Left hindlimb (tissue), 1 donor: ENCODE measurements around the gene FAM236D.
"Not testable (repeated sequence)": the region's sequence is repeated elsewhere in the genome, so short reads cannot be mapped to it uniquely, and the experiment has no call there.

Source experiments
- DNase-seq: peaks from one replicate; pipeline ENCODE4 v3.0.0-alpha.2; 2018

Gene FAM236D

GRCh38 chrX:72808110-72808509, at the start of gene FAM236D:
TSS of gene FAM236D (minus strand) at chrX:72808210. CDS start at chrX:72808110, 100 bp downstream.
- not testable (repeated sequence) for DNase-seq

GRCh38 chrX:72837532-72837931, 29.5 kb upstream of the FAM236D start:
- not testable (repeated sequence) for DNase-seq

- not testable (repeated sequence) for DNase-seq
Observed at GRCh38 chrX:72830701-72831100, 22.7 kb upstream of the FAM236D start.

- not testable (repeated sequence) for DNase-seq
Observed at GRCh38 chrX:72790390-72790789, 17.6 kb downstream of the FAM236D start.

GRCh38 chrX:72788142-72788541, 19.9 kb downstream of the FAM236D start:
- DNase-seq = not testable (repeated sequence)

GRCh38 chrX:72783964-72784363, 24.0 kb downstream of the FAM236D start:
- not testable (repeated sequence) for DNase-seq

GRCh38 chrX:72783365-72783936, 24.6 kb downstream of the FAM236D start:
- not testable (repeated sequence) for DNase-seq

- DNase-seq = not testable (repeated sequence)
Observed at GRCh38 chrX:72782560-72782959, 25.4 kb downstream of the FAM236D start, which contains the start of gene FAM236B. TSS of gene FAM236B (minus strand) at chrX:72782660. CDS start at chrX:72782560, 100 bp downstream.

GRCh38 chrX:72778146-72778545, 29.9 kb downstream of the FAM236D start:
- DNase-seq = not testable (repeated sequence)

- DNase-seq = not testable (repeated sequence)
Observed at GRCh38 chrX:72777467-72777790, 30.6 kb downstream of the FAM236D start.

GRCh38 chrX:72776653-72777466, 31.1 kb downstream of the FAM236D start, which contains the start of gene DMRTC1B:
TSS of gene DMRTC1B (plus strand) at chrX:72776890. CDS start at chrX:72845136, 68,246 bp downstream.
- not testable (repeated sequence) for DNase-seq

GRCh38 chrX:72760454-72760853, 47.6 kb downstream of the FAM236D start:
- not testable (repeated sequence) for DNase-seq
